NCI-H146 (cell line): Measurements from ENCODE around the gene CD101.

Experiments
- DNase-seq: peaks from one replicate; lab custom pipeline; 2025; lab: John Stamatoyannopoulos, UW

CD101 gene

GRCh38 chr1:116986421-116987255 is 14.9 kb upstream of the CD101 start:
- no peak for DNase-seq

- DNase-seq, result peak; percentile 14
These were observed 14.4 kb upstream of the CD101 start for GRCh38 chr1:116987256-116987555.

- DNase-seq, result peak; percentile 59
These were observed 13.3 kb upstream of the CD101 start for GRCh38 chr1:116988248-116988647.

GRCh38 chr1:116988908-116989307 is 12.7 kb upstream of the CD101 start:
- peak; percentile 94 for DNase-seq

DNA sequence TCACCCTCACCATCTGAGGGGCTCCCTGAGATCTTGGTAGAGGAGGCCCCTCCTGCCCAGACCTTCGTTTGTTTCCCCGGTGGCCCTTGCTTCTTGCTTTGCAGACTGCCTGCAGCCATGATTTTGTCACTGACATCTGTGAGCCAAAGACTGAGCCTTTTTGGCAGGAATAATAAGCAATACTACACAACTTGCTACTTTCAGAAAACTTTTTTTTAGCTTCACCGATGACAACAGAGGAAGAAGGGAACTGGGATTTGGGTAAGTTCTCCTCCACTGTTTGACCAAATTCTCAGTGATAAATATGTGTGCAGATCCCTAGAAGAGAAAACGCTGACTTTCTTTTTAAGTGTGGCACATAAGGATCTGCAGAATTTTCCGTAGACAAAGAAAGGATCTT is 11.7 kb upstream of the CD101 start:
- DNase-seq, result no peak

DNA sequence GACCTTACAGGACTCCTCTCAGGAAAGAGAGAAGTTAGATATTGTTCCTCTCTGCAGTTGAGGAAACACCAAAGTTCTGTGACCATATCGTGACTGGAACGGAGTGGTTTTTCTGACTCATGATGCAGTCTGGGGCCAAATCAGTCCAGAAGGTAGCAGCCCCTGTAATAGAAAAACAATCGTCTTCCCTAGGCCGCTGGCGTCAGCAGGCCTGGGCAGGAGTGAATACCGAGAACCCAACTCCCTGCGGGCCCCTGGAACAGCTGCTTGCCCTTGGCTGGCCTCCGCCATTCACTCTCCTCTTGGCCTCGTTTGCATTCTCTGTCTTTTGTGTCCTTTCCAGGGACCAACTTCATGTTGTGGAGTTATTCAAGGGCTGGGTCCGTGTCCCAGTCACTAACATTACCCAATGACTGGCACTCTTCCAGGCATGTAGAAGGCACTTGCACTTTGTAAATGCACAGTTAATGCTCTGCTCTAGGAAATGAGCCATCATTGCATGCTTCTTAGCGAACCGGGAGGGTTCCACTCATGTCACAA is 10.9 kb upstream of the CD101 start:
- no peak for DNase-seq

GRCh38 chr1:116991171-116991845 is 10.3 kb upstream of the CD101 start:
- DNase-seq, result no peak

- no peak for DNase-seq
These were observed 9.6 kb upstream of the CD101 start for GRCh38 chr1:116991918-116992317.

GRCh38 chr1:116993286-116993685 is 8.3 kb upstream of the CD101 start:
- DNase-seq, result no peak

- no peak for DNase-seq
These were observed 7.1 kb upstream of the CD101 start for GRCh38 chr1:116994411-116994810.

GRCh38 chr1:116997066-116997465 is 4.5 kb upstream of the CD101 start:
- no peak for DNase-seq

GRCh38 chr1:116997636-116998035 is 3.9 kb upstream of the CD101 start:
- DNase-seq, result no peak

GRCh38 chr1:116999596-116999995 is 2.0 kb upstream of the CD101 start:
- no peak for DNase-seq

DNA sequence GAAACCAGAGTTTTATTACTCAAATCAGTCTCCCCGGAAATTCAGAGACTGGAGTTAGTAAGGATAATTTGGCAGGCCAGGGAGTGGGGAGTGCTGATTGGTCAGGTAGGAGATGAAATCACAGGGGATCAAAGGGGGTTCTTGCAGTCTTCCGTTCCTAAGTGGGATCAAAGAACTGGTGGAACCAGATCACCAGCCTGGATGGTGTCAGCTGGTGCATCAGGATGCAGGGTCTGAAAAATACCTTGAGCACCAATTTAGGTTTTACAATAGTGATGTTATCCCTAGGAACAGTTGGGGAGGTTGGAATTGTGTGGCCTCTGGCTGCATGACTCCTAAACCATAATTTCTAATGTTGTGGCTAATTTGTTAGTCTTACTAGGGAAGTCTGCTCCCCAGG is 1.4 kb upstream of the CD101 start:
- no peak for DNase-seq

DNA sequence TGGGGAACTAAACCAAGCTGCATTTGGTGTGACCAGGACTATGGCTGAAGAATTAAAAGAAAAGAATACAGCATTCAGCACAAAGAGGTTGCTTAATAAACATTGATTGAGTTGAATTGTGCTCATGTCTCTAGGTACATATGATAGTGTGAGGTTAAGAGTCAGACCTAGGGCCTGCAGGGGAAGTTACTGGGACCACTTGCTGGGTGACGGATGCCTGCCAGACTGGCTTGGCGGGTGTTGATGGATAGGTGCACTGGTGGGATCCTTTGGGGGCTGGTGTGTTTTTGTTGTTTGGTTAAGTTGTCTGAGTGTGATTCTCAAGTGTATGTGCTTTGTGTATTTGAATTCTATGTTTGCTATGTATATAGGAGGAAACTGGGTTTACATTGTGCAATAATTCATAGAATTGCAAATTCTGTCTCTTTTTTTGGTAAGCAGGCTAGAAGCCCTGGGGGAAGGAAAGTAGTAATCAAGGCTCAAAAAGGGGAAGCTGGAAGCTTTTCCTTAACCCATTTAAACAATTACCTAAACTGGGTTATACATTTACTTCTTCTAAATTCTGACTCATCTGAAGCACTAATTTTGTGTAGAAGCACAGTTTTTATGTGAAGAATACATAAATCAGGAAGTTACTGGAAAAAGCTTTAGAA is 1.8 kb downstream of the CD101 start:
- peak; percentile 35 for DNase-seq

- no peak for DNase-seq
These were observed 6.1 kb downstream of the CD101 start for GRCh38 chr1:117007719-117008013.

GRCh38 chr1:117008656-117009055 is 7.1 kb downstream of the CD101 start:
- DNase-seq, result no peak

DNA sequence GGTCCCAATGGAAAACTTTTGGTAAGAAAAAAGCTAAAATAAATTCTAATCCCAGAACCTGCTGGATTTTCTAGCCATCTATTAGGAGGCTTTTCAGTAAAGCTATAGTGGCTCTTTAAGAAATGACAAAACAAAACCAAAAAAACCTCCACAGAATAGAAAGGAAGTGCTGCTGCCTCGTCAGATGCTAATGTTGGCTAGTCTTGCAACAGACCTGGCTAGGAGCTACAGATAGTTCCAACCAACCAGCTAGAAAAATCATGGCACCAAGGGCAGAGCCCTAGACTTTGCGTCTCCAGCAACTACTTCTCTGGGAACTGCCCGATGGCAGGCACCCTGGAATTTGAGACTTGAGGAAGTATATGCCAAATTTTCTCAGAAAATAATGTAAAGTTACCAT is 7.6 kb downstream of the CD101 start:
- DNase-seq, result no peak

DNA sequence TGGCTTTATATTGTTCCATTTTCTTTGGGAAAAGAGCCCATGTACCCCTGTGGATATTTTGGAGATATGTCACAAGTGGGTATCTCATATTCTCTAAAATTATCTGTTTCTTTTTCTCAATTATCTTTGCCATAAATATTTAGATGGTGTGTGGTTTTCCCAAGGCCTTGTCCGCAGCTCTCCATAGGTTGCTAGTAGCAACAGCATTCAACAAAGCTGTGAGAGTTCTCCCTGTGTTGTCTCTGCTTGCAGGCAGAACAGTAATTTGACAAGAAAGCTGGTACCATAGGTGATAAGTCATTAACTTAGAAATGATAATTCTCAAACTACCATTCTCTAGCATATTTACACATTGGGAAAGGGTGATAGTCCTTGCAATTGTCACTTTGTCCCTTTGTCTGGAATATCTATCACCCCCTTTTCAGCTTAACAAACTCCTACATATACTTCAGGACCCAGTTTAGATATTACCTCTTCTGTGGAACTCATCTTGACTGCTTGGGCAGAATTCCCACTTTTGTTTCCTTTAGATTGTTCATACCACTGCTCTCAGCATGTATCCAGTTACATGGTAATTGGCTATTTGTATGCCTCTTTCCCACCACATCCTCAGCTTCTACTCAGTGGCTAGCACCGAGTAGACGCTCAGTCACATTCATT is 8.9 kb downstream of the CD101 start:
- DNase-seq, result no peak

DNA sequence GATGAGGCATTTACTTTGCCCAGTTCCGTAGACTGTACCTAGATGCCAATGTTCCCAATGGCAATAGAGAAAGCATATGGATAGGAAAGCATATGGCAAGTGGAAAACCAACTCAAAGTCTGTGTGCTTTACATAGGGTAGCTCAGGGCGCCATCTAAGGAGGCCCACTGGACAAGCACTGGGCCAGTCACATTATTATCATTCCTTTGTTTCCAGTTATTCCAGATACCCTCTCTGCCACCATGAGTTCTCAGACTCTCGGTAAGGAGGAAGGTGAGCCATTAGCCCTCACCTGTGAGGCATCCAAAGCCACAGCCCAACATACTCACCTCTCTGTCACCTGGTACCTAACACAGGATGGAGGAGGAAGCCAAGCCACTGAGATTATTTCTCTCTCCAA is 9.8 kb downstream of the CD101 start:
- no peak for DNase-seq

DNA sequence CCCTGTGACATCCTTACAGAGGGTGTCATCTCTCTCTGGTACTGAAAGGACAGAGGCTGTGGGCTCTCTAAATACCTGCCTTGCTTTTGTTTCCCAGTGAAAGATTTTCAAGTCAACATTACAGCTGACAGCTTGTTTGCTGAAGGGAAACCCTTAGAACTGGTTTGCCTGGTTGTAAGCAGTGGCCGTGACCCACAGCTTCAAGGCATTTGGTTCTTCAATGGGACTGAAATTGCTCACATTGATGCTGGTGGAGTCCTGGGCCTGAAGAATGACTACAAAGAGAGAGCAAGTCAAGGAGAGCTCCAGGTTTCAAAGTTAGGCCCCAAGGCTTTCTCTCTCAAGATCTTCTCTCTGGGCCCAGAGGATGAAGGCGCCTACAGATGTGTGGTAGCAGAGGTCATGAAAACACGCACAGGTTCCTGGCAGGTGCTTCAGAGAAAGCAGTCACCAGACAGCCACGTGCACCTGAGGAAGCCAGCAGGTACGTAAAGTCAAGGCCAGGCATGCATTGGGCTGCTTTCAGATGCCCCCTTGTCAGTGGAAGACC is 11.8 kb downstream of the CD101 start:
- DNase-seq, result peak; percentile 53

- DNase-seq, result no peak
These were observed 12.6 kb downstream of the CD101 start for GRCh38 chr1:117014209-117014608.
